HG02852 (cell line): ENCODE results near the gene SMARCD3.

Experiments
- ATAC-seq: cut with Tn5 transposase; IDR thresholded peaks from one replicate; pipeline ENCODE4 v1.9.1; 2021; ENCODE audit warnings: mild to moderate bottlenecking, moderate library complexity; ENCODE audit not compliant: unreplicated experiment

Gene SMARCD3

DNA sequence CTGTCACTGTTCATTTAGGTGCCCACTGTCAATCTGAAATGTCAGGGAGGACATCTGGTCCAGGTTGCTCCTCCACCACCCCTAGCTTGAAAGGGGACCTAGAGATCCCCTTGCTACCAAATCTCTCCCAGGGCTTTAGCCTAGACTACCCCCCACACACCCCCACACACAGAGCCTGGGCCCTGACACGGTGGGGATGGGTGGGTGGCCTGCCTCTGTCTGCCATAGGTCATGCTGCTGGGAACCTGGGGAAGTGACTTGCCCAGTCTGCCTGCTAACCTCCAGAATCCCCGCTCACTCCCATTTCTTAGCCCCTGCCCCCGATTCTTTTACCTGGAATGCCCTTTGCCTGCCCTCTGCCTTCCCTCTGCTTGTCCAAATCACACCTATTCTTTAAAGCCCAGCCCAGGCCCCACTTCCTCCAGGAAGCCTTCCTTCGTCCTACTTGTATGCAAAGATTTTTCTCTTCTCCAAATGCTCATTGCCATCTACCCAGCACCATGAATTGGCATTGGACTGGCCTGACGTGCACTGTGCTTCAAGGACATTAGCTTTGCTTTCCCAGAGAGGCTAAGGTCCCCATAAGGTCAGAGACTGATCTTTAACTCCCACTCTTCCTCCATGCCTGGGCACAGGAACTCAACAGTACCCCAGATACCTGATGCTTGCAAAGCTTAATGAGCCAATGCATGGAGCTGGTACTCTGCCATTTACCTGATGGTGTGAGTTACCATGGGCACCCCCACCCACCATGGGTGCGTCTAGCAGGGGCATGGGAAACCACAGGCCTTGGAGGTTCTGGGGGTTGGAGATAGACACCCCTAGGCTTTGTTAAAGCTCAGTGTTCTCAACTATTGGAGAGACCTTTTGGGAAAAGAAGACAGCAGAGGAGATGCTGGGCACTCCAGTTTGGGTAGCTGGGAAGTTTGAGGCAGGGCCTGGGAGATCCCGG lies 2.0 kb upstream of the SMARCD3 start:
- ATAC-seq = no peak

DNA sequence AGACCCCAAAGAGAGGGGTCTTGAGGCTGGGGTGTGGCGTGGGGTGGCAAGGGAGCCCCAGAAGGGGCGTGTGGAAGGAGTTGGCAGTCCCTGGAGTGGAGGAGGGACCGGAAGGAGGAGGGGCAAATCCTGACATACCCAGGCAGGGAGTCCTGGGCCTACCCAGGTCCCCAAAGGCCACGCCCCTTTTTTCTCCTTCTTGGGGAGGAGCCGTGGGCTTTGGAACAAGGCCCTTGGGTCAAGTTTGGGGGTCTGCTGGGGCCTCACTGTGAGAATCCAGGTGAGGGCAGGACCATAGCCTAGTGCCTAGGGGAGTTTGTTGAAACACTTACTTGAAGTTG lies 1.2 kb upstream of the SMARCD3 start:
- no peak for ATAC-seq

DNA sequence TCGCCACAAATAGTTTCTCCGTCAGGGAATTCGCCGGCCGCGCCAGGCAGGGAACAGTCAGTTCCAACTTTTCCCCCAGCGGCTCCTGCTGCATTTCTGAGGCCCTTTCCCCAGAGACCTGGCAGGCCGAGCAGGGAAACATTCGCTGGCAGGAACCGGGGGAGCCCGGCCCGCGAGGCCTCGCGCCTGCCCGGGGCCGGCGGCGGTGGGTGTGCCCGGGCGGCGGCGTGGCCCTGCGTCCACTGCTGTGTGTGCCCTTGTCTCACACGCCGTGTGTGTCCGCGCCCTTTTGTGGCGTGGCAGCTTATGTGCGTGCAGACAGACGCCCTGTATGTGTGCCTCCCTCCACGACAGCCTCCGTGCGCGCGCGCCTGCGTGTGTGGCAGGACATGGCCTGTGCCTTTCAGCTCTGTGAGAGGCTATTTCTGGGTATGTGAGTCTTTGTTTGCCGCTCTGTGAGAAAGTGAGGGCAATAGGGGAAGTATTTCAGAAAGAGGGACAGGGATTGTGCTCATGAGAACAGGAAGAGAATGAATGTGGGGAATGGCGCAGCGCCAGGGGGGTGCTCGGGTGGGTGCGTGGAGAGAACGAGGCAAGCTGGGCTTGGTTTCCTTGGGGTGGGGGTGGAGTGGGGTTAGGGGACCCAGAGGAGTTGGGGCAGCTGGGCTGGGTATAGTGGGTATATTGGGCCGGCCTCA lies 689 bp upstream of the SMARCD3 start:
- no peak for ATAC-seq

DNA sequence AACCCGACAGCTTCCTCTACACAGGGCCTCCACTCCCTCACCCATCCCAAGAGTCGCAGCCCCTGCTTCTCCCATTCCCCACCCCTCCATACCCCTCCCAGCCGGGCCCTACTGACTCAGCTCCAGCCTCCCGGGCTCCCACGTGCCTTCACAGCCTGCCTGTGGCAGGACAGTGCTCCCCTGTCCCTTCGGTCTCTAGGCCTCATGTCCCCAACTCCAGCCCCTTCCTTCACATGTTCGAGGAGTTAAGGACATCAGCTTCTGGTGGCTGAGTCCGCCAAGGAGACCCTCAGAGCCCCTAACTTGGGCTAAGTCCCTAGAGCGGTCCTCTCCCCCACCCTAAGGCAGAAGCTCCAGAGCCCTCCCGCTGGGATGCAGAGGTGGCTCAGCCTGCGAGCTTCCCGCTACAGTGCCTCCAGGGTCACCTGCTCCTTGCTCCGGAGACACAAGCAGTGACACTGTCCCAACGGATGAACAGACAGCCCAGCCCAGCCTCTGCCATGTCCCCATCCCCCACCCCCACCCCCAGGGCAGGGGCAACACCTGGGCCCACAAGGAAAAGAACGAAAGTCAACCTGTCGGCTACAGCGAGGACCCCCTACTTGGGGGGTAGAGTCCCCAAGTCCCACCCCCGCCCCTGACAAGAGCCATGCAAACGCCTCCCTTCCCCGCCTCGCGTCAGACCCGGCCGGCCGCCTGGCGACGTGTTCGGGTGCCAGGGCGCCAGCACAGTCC lies 716 bp downstream of the SMARCD3 start:
- ATAC-seq = no peak

DNA sequence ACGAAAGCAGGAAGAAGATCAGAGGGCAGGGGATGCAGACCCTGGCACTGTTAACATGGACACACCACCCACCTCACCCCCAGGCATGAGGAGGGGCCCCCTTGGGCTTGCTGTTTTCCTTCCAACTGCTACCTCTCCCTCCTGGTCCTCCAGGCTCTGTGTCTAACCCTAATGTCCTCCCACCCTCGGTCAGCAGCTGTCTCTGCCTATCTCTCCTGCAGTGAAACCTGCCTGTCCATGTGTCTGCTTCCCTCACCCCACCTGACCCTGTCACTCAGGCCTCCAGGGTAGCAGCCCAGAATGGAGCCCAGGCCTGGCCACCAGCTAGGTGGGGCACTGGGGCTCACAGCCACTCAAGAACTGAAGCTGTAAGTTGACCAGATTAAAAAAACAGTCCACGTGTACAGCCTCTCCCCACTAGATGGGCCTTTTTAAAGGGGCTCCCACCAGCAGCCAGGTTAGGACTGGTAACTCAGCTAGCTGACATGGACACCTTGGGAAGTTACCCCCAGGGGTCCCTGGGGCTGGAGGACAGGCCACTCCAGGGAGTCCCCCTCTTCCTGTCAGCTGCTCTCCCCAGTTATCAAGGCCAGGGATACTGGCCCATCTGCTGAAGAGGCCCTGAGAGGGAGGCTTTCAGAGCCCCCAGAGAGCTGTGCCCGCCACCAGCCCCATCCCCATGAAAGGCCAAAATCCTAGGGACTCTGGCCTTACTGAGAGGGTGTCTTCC lies 1.5 kb downstream of the SMARCD3 start:
- ATAC-seq = no peak

DNA sequence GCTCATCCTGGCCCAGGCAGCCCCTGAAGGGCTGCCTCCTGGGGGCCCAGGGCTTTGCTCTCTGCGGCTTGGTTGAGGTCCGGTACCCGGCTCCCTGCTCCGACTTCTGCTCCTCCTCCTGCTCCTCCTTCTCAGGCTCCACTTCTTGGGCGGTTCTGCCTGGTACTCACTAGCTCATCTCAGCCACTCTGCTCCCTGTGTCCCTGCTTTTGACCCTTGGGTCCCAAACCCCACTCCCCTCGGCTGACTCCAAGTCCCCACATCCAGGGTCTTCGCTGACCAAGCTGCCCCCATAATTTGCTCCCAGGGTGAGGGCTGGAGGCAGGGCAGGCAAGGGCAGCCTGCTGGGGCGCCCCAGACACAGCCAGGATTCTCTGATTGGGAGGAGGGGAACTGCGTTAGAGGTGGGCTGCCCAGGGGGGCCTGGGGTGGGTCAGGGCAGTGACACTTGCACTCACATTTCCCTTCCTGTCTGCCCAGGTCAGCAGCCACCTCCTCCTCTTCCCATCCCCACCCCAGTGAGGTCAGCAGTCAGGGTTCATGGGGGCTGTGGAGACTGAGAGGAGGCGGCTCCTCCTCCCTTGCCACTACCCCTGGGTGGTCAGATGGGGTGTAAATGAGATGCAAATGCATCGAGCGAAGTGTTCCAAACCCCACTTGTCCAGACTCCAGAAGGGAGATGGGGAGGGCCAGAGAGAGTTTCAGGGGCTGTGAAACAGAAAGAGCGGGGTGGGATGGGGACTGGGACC lies 2.2 kb downstream of the SMARCD3 start:
- ATAC-seq = no peak

DNA sequence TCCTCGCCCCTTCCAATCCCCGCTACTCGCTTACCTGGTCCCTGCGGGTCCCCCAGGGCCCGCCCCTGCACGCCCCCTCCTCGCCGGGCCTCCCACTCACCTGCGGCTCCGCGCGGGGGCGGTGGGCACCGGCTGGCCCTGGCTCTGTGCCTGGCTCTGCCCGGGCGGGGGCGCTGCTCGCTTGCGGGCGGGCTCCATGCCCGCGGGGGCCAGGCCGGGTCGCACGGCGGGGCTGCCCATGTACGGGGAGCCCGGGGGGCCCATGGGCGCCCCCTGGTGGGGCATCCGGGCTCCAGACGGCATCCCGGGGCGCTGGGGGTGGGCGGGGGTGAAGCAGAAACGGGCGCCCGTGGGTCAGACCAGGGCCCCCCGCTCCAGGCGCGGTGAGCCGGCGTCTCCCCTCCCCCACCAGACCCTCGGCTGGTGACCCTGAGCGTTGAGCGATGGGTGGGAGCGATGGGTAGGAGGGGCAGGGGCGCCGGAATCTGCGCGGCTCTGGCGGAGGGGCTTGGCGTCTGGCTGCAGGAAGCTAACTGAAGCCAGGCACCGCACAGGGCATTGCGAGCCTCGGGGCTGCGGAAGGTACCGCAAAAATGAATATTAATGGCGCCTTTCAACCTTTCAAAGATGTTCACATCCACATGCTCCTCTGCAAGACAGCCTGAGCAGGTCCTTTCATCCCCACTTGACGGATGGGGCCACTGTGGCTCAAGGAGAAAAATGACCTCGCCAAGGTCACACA lies 3.0 kb downstream of the SMARCD3 start:
- ATAC-seq = no peak

GRCh38 chr7:151244841-151245346 lies 3.6 kb downstream of the SMARCD3 start:
- no peak for ATAC-seq

GRCh38 chr7:151244196-151244840 lies 4.2 kb downstream of the SMARCD3 start:
- no peak for ATAC-seq

- ATAC-seq = peak; percentile 40
Measured at GRCh38 chr7:151243408-151244195, 4.9 kb downstream of the SMARCD3 start.

- ATAC-seq = no peak
Measured at GRCh38 chr7:151243045-151243349, 5.5 kb downstream of the SMARCD3 start.

DNA sequence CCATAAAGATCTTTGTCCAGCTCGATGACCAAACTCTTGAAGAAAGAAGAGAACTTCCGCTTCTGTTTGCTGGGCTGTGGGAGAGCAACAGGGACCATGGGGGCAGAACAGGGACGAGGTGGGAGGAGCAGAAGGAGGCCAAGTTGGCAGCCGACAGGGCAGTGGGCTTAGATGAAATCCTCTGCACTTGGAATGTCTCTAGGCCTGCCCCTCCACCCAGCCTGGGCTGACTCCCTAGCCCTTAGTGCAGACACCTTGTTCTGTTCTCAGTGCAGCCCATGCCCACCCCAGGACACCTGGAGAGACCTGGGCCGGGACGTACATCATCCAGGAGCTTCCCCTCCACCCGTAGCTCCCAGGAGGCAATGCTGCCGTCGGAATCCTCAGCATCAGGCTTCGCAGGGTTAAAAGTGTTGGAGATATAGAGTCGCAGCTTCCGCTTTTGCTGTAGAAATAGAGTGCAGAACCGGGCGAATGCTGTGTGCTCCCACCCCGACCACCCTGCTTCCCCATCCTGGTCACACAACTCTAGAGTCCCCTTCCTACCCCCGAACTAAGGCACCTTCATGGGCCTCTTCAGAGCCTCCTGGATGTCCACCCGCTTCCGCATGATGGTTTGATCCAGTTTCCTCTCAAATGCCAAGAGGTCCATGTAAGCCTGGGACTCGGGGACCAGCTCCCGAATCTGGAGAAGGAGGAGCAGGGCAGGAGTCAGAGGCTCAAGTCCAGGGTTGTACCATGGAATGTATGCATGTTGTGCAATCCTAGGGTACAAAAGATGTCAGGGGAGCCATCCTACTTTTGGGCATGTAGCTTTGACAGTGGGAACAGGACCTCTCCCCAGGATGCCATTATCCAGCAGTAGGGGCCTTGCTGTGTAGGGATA lies 6.1 kb downstream of the SMARCD3 start:
- ATAC-seq = no peak

GRCh38 chr7:151241755-151242096 lies 6.8 kb downstream of the SMARCD3 start:
- ATAC-seq = no peak

GRCh38 chr7:151240942-151241754 lies 7.3 kb downstream of the SMARCD3 start:
- no peak for ATAC-seq

DNA sequence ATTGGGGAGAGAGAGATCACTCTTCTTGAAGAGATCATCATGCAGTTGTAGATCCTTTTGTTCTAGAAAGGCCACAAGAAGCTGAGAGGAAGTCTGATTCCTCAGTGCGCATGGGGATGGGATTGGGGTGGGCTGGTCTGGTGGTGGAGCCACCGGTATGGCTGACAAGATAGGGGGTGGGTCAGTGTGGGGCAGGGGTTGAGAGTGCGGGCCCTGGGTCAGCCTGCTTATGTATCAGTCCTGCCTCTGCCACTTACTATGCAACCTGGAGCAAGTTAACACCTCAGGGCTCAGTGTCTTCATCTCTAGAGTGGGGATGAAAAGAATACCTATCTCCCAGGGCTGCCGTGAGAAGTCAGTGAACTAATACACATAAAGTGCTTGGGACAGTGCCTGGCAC lies 8.0 kb downstream of the SMARCD3 start:
- ATAC-seq = no peak

GRCh38 chr7:151239837-151240459 lies 8.5 kb downstream of the SMARCD3 start:
- ATAC-seq = no peak
